ENCODE results near the gene PLA2G5.

DNA sequence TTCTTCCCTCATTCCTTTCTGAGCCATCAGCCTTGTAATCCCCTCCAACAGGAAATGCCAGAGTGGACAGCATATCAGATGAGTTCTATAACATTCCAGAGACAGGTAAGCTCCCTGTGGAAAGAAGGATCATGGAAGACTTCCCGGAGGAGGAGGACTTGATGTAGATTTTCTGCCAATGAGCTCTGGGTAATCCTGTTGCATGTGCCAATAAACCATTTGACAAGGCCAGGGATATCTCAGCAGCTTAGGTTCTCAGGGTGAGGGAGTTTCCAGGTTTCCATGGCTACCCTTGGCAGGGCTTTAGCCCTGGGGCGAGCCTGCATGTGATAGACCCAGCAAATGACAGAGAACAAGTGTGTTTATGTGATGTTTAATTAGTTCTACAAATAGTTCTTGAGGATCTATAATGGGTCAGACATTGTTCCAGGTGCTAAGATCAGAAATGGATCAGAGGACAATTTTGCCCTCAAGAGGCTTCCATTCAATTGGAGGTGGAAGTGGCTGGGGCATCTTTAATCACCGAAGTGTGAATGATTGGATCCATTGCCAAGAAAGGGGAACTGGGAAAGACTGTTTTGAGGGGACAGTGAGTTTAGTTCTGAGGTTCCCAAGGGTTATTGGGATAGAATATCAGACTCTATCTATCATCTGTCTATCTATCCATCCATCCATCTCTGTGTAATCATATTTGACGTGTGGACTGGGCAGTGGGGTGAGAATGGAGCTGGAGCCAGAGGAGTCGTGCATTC lies 6.9 kb downstream of the PLA2G5 start:
- TF ChIP-seq, protein P1, sequence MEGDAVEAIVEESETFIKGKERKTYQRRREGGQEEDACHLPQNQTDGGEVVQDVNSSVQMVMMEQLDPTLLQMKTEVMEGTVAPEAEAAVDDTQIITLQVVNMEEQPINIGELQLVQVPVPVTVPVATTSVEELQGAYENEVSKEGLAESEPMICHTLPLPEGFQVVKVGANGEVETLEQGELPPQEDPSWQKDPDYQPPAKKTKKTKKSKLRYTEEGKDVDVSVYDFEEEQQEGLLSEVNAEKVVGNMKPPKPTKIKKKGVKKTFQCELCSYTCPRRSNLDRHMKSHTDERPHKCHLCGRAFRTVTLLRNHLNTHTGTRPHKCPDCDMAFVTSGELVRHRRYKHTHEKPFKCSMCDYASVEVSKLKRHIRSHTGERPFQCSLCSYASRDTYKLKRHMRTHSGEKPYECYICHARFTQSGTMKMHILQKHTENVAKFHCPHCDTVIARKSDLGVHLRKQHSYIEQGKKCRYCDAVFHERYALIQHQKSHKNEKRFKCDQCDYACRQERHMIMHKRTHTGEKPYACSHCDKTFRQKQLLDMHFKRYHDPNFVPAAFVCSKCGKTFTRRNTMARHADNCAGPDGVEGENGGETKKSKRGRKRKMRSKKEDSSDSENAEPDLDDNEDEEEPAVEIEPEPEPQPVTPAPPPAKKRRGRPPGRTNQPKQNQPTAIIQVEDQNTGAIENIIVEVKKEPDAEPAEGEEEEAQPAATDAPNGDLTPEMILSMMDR (conservative IDR thresholded peaks at IDR 0.05), result no peak
- no peak for TF ChIP-seq EZH2 (IDR thresholded peaks at IDR 0.05; ENCODE audit: low read depth)

All from PC-9 (cell line).